ENCODE measurements around the gene ARHGAP44. TPM values are rescaled to one million over a fixed set of nuclear protein-coding genes. Genes with fewer than 3 reads are reported as not detected.

Gene ARHGAP44
- total and polyA plus RNA-seq, 2 of the 8 experiments (the other 6 are each of a cell fraction or from before 2014, with no cell fraction given): 6.2 to 22.2 TPM

DNA sequence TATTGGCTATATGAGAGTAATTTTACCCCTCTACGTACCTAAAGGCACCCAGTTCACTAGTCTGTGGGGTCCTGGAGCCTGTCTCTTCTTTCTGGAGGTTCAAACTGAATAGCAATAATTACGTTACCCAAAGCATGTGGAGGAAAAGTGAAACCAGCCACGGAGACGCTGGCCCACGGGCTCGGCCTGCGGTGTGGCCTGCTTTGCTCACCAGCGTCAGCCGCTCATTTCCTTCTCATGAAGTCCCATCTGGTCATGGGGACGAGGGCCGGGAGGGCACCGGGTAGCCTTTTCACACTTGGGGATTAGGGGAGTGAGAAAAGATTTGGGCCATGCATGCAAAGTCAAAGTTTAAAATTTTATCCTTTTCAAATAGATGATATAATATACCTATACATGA is 201.6 kb downstream of the ARHGAP44 start:
- Histone ChIP-seq H3K79me2 (ENCODE audit: control insufficient read depth in 1 of 2, insufficient read depth in 2 of 2, low read length in 2 of 2) (no peaks in the 10 kb centered on the region), H3K36me3 (ENCODE audit: control insufficient read depth in 2 of 4, insufficient read depth in 4 of 4, low read length in 3 of 4) (peaks cover 36 to 63% (median 50%) of the 10 kb centered on the region in 4 experiments), H3K27ac (ENCODE audit: low read depth, low read length) (no peak overlapping the region), H2AFZ (ENCODE audit: low read length) (no peak overlapping the region), H3K79me1 (ENCODE audit: low read depth, low read length) (peaks cover 3% of the 10 kb centered on the region), H3K4me3 (ENCODE audit: extremely low read depth in 1 of 4, insufficient read depth in 2 of 4, low read depth in 3 of 4, low read length in 4 of 4) (no peak overlapping the region), H3K23ac (ENCODE audit: insufficient read length) (no peak overlapping the region), H2AK5ac (ENCODE audit: low read depth, low read length) (no peak overlapping the region), H3K4me1 (replicated peaks in 1 of 4; ENCODE audit: control insufficient read depth in 3 of 4, insufficient read depth in 4 of 4, low read length in 3 of 4) (peaks cover 0 to 17% (median 6%) of the 10 kb centered on the region in 4 experiments; a peak in 5 of 7 replicates), H3K4me2 (ENCODE audit: insufficient read depth in 1 of 2, low read depth in 2 of 2, low read length in 2 of 2) (no peak overlapping the region), H2BK5ac (ENCODE audit: low read depth, low read length) (no peak overlapping the region), H2BK120ac (replicated peaks; ENCODE audit: low read depth, low read length) (no peak overlapping the region), H4K91ac (replicated peaks; ENCODE audit: insufficient read length, low read length) (no peak overlapping the region), H3K18ac (ENCODE audit: extremely low read depth, low read length) (no peak overlapping the region), H4K8ac (ENCODE audit: extremely low read depth, insufficient read depth, low read length) (no peak overlapping the region), H3K14ac (ENCODE audit: insufficient read length) (no peak overlapping the region), H4K5ac (ENCODE audit: insufficient read length, low read depth, low read length) (no peak overlapping the region), H3K23me2 (ENCODE audit: low read depth, low read length) (no peaks in the 10 kb centered on the region), H3K56ac (replicated peaks; ENCODE audit: insufficient read length, low read depth, low read length) (no peak overlapping the region), H2BK12ac (ENCODE audit: low read depth, low read length) (no peak overlapping the region), H2BK15ac (ENCODE audit: low read length) (no peak overlapping the region), H3K9ac (replicated peaks in 1 of 4; ENCODE audit: extremely low read depth in 1 of 4, low read depth in 3 of 4, low read length in 3 of 4) (no peak overlapping the region), H2BK20ac (ENCODE audit: low read length) (no peak overlapping the region), H3K27me3 (replicated peaks in 1 of 4; ENCODE audit: control insufficient read depth in 3 of 4, extremely low read depth in 1 of 4, insufficient read depth in 3 of 4, low read length in 3 of 4) (no peaks in the 10 kb centered on the region), H3K4ac (replicated peaks; ENCODE audit: insufficient read length, low read depth, low read length) (no peak overlapping the region), H4K20me1 (replicated peaks in 1 of 2; ENCODE audit: control insufficient read depth in 1 of 2, insufficient read depth in 2 of 2, low read length in 2 of 2) (peaks cover 6 to 9% of the 10 kb centered on the region in 2 experiments), H3K9me3 (ENCODE audit: insufficient read depth in 2 of 2, low read depth in 1 of 2, low read length in 1 of 2) (no peaks in the 10 kb centered on the region)
- TF ChIP-seq SIRT6 (IDR thresholded peaks at IDR 0.05; ENCODE audit: low read length): no peak
- TF ChIP-seq EZH2 (IDR thresholded peaks at IDR 0.05; ENCODE audit: low read depth, low read length, severe bottlenecking): no peak
- TF ChIP-seq MAX (IDR thresholded peaks at IDR 0.05): no peak
- TF ChIP-seq CHD2 (IDR thresholded peaks at IDR 0.05; ENCODE audit: low read length): no peak
- TF ChIP-seq CHD1 (IDR thresholded peaks at IDR 0.05; ENCODE audit: low read depth, low read length): no peak
- no peak for TF ChIP-seq SAP30 (IDR thresholded peaks at IDR 0.05; ENCODE audit: insufficient read depth, insufficient replicate concordance, low read length)
- TF ChIP-seq EP300 (IDR thresholded peaks at IDR 0.05; ENCODE audit: borderline replicate concordance in 1 of 2, low read depth in 2 of 2, low read length in 2 of 2): no peak
- no peak for TF ChIP-seq CEBPB (IDR thresholded peaks at IDR 0.05; ENCODE audit: low read depth, low read length)
- TF ChIP-seq USF2 (IDR thresholded peaks at IDR 0.05; ENCODE audit: low read length): no peak
- TF ChIP-seq PHF8 (conservative IDR thresholded peaks at IDR 0.05; ENCODE audit: low read depth, low read length): no peak
- WGBS, 2 experiments (ENCODE audit: extremely low coverage in 1 of 2, insufficient coverage in 1 of 2, insufficient read length in 1 of 2, insufficient replicate concordance in 2 of 2, low coverage in 1 of 2, low lambda C conversion rate in 2 of 2, missing lambda C conversion rate in 1 of 2): 99% methylated on average over 11 of the region's 12 CpGs; no CpG with 5 or more reads in 1 of the 2 experiments
- no peak for FAIRE-seq
- CTCF ChIA-PET (ENCODE audit: partially characterized antibody): interaction anchor here (0.9 to 2.2 kb wide), 3 partner anchors 12 to 17 kb away, joined by 3 to 6 read pairs (median 4); no protein-coding TSS in a partner anchor
- DNase-seq (ENCODE audit: low read depth in 1 of 2, low spot score in 2 of 2): no peak
- POLR2A ChIA-PET (ENCODE audit: partially characterized antibody): interaction anchor here (1.0 to 2.8 kb wide), 6 partner anchors 8 to 14 kb away, joined by 3 to 13 read pairs (median 4); no protein-coding TSS in a partner anchor

Data from H1 (cell line).